GM23248 (cell line): ENCODE results near the gene KRT13. TPM values are rescaled to one million over a fixed set of nuclear protein-coding genes. Genes with fewer than 3 reads are reported as not detected.

Source experiments
- DNase-seq: peaks from one replicate; pipeline ENCODE4 v3.0.0-alpha.2; 2015
- H2AFZ ChIP-seq: fragments of 200-600 bp; sonication (generic); 2 replicates; pipeline ENCODE4 v1.6.1; 2016; ENCODE audit warnings: antibody characterized with exemption
- H3F3A ChIP-seq: fragments of 200-600 bp; sonication (generic); 2 replicates; pipeline ENCODE4 v1.6.1; 2016; ENCODE audit warnings: mild to moderate bottlenecking, antibody characterized with exemption, mixed run types; ENCODE audit not compliant: insufficient read depth
- H3K27ac ChIP-seq: fragments of 200-600 bp; sonication (generic); 2 replicates; pipeline ENCODE4 v1.5.1; 2016; ENCODE audit warnings: mild to moderate bottlenecking
- H3K27me3 ChIP-seq: fragments of 200-600 bp; sonication (generic); replicated peaks from 2 replicates; pipeline ENCODE4 v1.6.1; 2016; ENCODE audit warnings: mild to moderate bottlenecking; ENCODE audit not compliant: insufficient read depth
- H3K36me3 ChIP-seq: fragments of 200-600 bp; sonication (generic); 2 replicates; pipeline ENCODE4 v1.6.1; 2016; ENCODE audit warnings: low read depth, mild to moderate bottlenecking
- H3K4me1 ChIP-seq: fragments of 200-600 bp; sonication (generic); 2 replicates; pipeline ENCODE4 v1.6.1; 2016; ENCODE audit warnings: mild to moderate bottlenecking; ENCODE audit not compliant: insufficient read depth
- H3K4me2 ChIP-seq: fragments of 200-600 bp; sonication (generic); one replicate; pipeline ENCODE4 v1.6.1; 2016; ENCODE audit warnings: mild to moderate bottlenecking; ENCODE audit not compliant: unreplicated experiment
- H3K4me3 ChIP-seq: fragments of 200-600 bp; sonication (generic); 2 replicates; pipeline ENCODE4 v1.5.1; 2016; ENCODE audit warnings: mild to moderate bottlenecking
- H3K79me2 ChIP-seq: fragments of 200-600 bp; sonication (generic); 2 replicates; pipeline ENCODE4 v1.6.1; 2016; ENCODE audit warnings: mild to moderate bottlenecking; ENCODE audit not compliant: insufficient read depth
- H3K9ac ChIP-seq: fragments of 200-600 bp; sonication (generic); 2 replicates; pipeline ENCODE4 v1.6.1; 2016; ENCODE audit warnings: mild to moderate bottlenecking
- H3K9me2 ChIP-seq: fragments of 200-600 bp; sonication (generic); 2 replicates; pipeline ENCODE4 v1.6.1; 2016; ENCODE audit warnings: mixed run types, mild to moderate bottlenecking, moderate library complexity; ENCODE audit not compliant: insufficient read depth
- H3K9me3 ChIP-seq: fragments of 200-600 bp; sonication (generic); one replicate; pipeline ENCODE4 v1.6.1; 2017; ENCODE audit warnings: low read depth
- H4K20me1 ChIP-seq: fragments of 200-600 bp; sonication (generic); 2 replicates; pipeline ENCODE4 v1.6.0; 2016; ENCODE audit not compliant: insufficient read depth
- EZH2 ChIP-seq: fragments of 200-600 bp; sonication (generic); IDR thresholded peaks from 2 replicates; pipeline ENCODE4 v1.6.1; 2018; ENCODE audit warnings: antibody characterized with exemption, mild to moderate bottlenecking; ENCODE audit not compliant: insufficient read depth, poor library complexity, severe bottlenecking
- EZH2phosphoT487 ChIP-seq: fragments of 200-600 bp; sonication (generic); IDR thresholded peaks from 2 replicates; pipeline ENCODE4 v1.6.1; 2018; ENCODE audit warnings: antibody characterized with exemption, moderate library complexity, mild to moderate bottlenecking, low read depth; ENCODE audit not compliant: insufficient read depth
- WGBS, 2 experiments: methylation state at CpG; one replicate each; pipeline ENCODE4 v1.1.6; 2015 to 2017; ENCODE audit warnings: low lambda C conversion rate in 2 of 2, low coverage in 1 of 2; ENCODE audit errors: missing lambda C conversion rate in 2 of 2; 5-methylcytosine and 5-hydroxymethylcytosine counted together
- in situ Hi-C: fragments of 300-500 bp; cut with MboI; formaldehyde crosslinking; loops from 2 replicates; pipeline ENCODE4 v1.15.0; 2020
- polyA plus RNA-seq: library from polyadenylated mRNA; unstranded; fragments of >200 nt; fragmentation: Nextera tagmentation; extraction: Ambion mirVana; gene quantifications from 2 replicates; pipeline ENCODE4 v1.2.1, GENCODE V29; 2016
- total RNA-seq: library from RNA; depleted of rRNA; stranded (reverse); fragments of >200 nt; shearing (Covaris generic); gene quantifications from 2 replicates; pipeline ENCODE4 v1.2.3, GENCODE V29; 2014

The KRT13 gene
- total and polyA plus RNA-seq, 2 experiments from 2014 or later = not detected

- H3K4me3 ChIP-seq = no peak overlapping the region
- no peaks in the 10 kb centered on the region; the same call in 1 of the 2 replicates for H3K27me3 ChIP-seq
- H4K20me1 ChIP-seq = no peaks in the 10 kb centered on the region
- no peak for DNase-seq
- H2AFZ ChIP-seq = no peak overlapping the region
- H3K9me2 ChIP-seq = no peaks in the 10 kb centered on the region
- H3F3A ChIP-seq = no peaks in the 10 kb centered on the region
- 55 to 67% methylated on average over 1 of the region's 1 CpG for WGBS, 2 experiments
- in situ Hi-C loops = no loop called here
- H3K79me2 ChIP-seq = no peaks in the 10 kb centered on the region
- H3K9me3 ChIP-seq = no peaks in the 10 kb centered on the region
- TF ChIP-seq EZH2phosphoT487 = no peak
- no peak for TF ChIP-seq EZH2
- peaks cover 22% of the 10 kb centered on the region for H3K4me1 ChIP-seq
- no peak overlapping the region for H3K9ac ChIP-seq
- no peaks in the 10 kb centered on the region for H3K36me3 ChIP-seq
- no peak overlapping the region for H3K27ac ChIP-seq
- no peak overlapping the region for H3K4me2 ChIP-seq
Measured at GRCh38 chr17:41531993-41532392, 26.6 kb upstream of the KRT13 start.

GRCh38 chr17:41530062-41531048 lies 24.9 kb upstream of the KRT13 start:
- Histone ChIP-seq H3K4me3 (no peak overlapping the region), H3K79me2 (no peaks in the 10 kb centered on the region), H2AFZ (no peak overlapping the region), H3K27ac (peak overlapping the region; percentile 18), H3K9ac (no peak overlapping the region), H3K36me3 (no peaks in the 10 kb centered on the region), H3F3A (no peaks in the 10 kb centered on the region), H3K9me3 (no peaks in the 10 kb centered on the region), H3K9me2 (no peaks in the 10 kb centered on the region), H3K27me3 (no peaks in the 10 kb centered on the region; the same call in 1 of the 2 replicates), H4K20me1 (no peaks in the 10 kb centered on the region), H3K4me2 (no peak overlapping the region), H3K4me1 (peaks cover 22% of the 10 kb centered on the region)
- no peak for TF ChIP-seq EZH2
- no peak for TF ChIP-seq EZH2phosphoT487
- peak; percentile 90 for DNase-seq
- 63 to 67% methylated on average over 7 to 8 of the region's 8 CpGs for WGBS, 2 experiments
- in situ Hi-C loops = no loop called here

GRCh38 chr17:41529491-41529915 lies 24.1 kb upstream of the KRT13 start:
- H3K36me3 ChIP-seq = no peaks in the 10 kb centered on the region
- H3K9me3 ChIP-seq = no peaks in the 10 kb centered on the region
- 79 to 87% methylated on average over 5 of the region's 5 CpGs for WGBS, 2 experiments
- H3K4me1 ChIP-seq = peaks cover 22% of the 10 kb centered on the region
- H3K27ac ChIP-seq = no peak overlapping the region
- no peak overlapping the region for H3K4me3 ChIP-seq
- TF ChIP-seq EZH2 (no peak), EZH2phosphoT487 (no peak)
- no peaks in the 10 kb centered on the region for H3F3A ChIP-seq
- no peak overlapping the region for H2AFZ ChIP-seq
- H3K9me2 ChIP-seq = no peaks in the 10 kb centered on the region
- no peak overlapping the region for H3K4me2 ChIP-seq
- in situ Hi-C loops = no loop called here
- no peaks in the 10 kb centered on the region; the same call in 1 of the 2 replicates for H3K27me3 ChIP-seq
- H3K79me2 ChIP-seq = no peaks in the 10 kb centered on the region
- no peaks in the 10 kb centered on the region for H4K20me1 ChIP-seq
- H3K9ac ChIP-seq = no peak overlapping the region
- peak; percentile 21 for DNase-seq

GRCh38 chr17:41528959-41529353 lies 23.5 kb upstream of the KRT13 start:
- no peak overlapping the region for H3K9ac ChIP-seq
- no peak overlapping the region for H2AFZ ChIP-seq
- no peaks in the 10 kb centered on the region for H3F3A ChIP-seq
- peaks cover 22% of the 10 kb centered on the region for H3K4me1 ChIP-seq
- DNase-seq = no peak
- no peak overlapping the region for H3K4me3 ChIP-seq
- no peaks in the 10 kb centered on the region for H3K9me2 ChIP-seq
- WGBS, 2 experiments = 87 to 92% methylated on average over 10 of the region's 10 CpGs
- no peaks in the 10 kb centered on the region for H3K36me3 ChIP-seq
- no peaks in the 10 kb centered on the region for H3K79me2 ChIP-seq
- no peak overlapping the region for H3K27ac ChIP-seq
- no peaks in the 10 kb centered on the region for H4K20me1 ChIP-seq
- in situ Hi-C loops = no loop called here
- H3K4me2 ChIP-seq = no peak overlapping the region
- H3K27me3 ChIP-seq = no peaks in the 10 kb centered on the region; the same call in 1 of the 2 replicates
- TF ChIP-seq EZH2phosphoT487 (no peak), EZH2 (no peak)
- H3K9me3 ChIP-seq = no peaks in the 10 kb centered on the region
